Neural cell (in vitro differentiated cells): ENCODE measurements around the gene COA5. TPM values are rescaled to one million over a fixed set of nuclear protein-coding genes. Genes with fewer than 3 reads are reported as not detected.

ENCODE experiments used
- H2AFZ ChIP-seq: fragments of 200-600, 300-800 bp; sonication (generic), shearing (Covaris generic); 2 replicates; pipeline ENCODE4 v1.6.0; 2014; ENCODE audit warnings: low read depth, mild to moderate bottlenecking, antibody characterized with exemption, low read length, moderate library complexity
- H3F3A ChIP-seq: fragments of 200-600 bp; shearing (Covaris generic); 2 replicates; pipeline ENCODE4 v1.6.1; 2016; ENCODE audit warnings: mild to moderate bottlenecking, moderate library complexity, mixed read lengths, antibody characterized with exemption, low read length; ENCODE audit not compliant: insufficient read depth, poor library complexity, severe bottlenecking
- H3K27ac ChIP-seq: fragments of 200-600, 300-800 bp; sonication (generic), shearing (Covaris generic); 2 replicates; pipeline ENCODE4 v1.5.1; 2014; ENCODE audit warnings: mild to moderate bottlenecking, low read length, moderate library complexity
- H3K27me3 ChIP-seq: fragments of 300-800, 200-600 bp; sonication (generic), shearing (Covaris generic); 2 replicates; pipeline ENCODE4 v1.6.0; 2014; ENCODE audit warnings: mild to moderate bottlenecking, low read depth, low read length, moderate library complexity; ENCODE audit not compliant: insufficient read depth
- H3K36me3 ChIP-seq: fragments of 300-800, 200-600 bp; sonication (generic), shearing (Covaris generic); 2 replicates; pipeline ENCODE4 v1.5.1; 2014; ENCODE audit warnings: mild to moderate bottlenecking, antibody characterized with exemption, low read length, moderate library complexity; ENCODE audit not compliant: insufficient read depth
- H3K4me2 ChIP-seq: fragments of 300-800, 200-600 bp; sonication (generic), shearing (Covaris generic); 2 replicates; pipeline ENCODE4 v1.6.0; 2014; ENCODE audit warnings: mild to moderate bottlenecking, low read length
- H3K4me3 ChIP-seq: fragments of 300-800, 200-600 bp; sonication (generic), shearing (Covaris generic); 2 replicates; pipeline ENCODE4 v1.5.1; 2014; ENCODE audit warnings: mild to moderate bottlenecking, low read length, moderate library complexity
- H3K79me2 ChIP-seq: fragments of 200-600 bp; shearing (Covaris generic); replicated peaks from 2 replicates; pipeline ENCODE4 v1.6.0; 2014; ENCODE audit warnings: mild to moderate bottlenecking, low read length, moderate library complexity; ENCODE audit not compliant: insufficient read depth
- H3K9ac ChIP-seq: fragments of 300-800, 200-600 bp; sonication (generic), shearing (Covaris generic); 2 replicates; pipeline ENCODE4 v1.6.1; 2016; ENCODE audit warnings: mild to moderate bottlenecking, low read length, mixed read lengths
- H3K9me2 ChIP-seq: fragments of 200-600 bp; shearing (Covaris generic); 2 replicates; pipeline ENCODE4 v1.6.1; 2016; ENCODE audit warnings: mild to moderate bottlenecking, low read length, mixed read lengths; ENCODE audit not compliant: insufficient read depth
- H3K9me3 ChIP-seq: fragments of 200-600, 300-800 bp; sonication (generic), shearing (Covaris generic); 2 replicates; pipeline ENCODE4 v1.6.1; 2016; ENCODE audit warnings: mild to moderate bottlenecking, mixed run types, low read length, moderate library complexity, mixed read lengths
- H4K20me1 ChIP-seq: fragments of 200-600 bp; shearing (Covaris generic); 2 replicates; pipeline ENCODE4 v1.6.1; 2016; ENCODE audit warnings: mild to moderate bottlenecking, mixed run types; ENCODE audit not compliant: insufficient read depth
- CTCF ChIP-seq: fragments of 450-650 bp; IDR thresholded peaks from 2 replicates; pipeline ENCODE4 v1.5.1; 2014; ENCODE audit warnings: antibody characterized with exemption, mild to moderate bottlenecking, moderate library complexity; ENCODE audit not compliant: poor library complexity, severe bottlenecking
- EP300 ChIP-seq: fragments of 450-650 bp; conservative IDR thresholded peaks from 2 replicates; pipeline ENCODE4 v1.6.1; 2014; ENCODE audit warnings: antibody characterized with exemption, mild to moderate bottlenecking, moderate library complexity; ENCODE audit not compliant: poor library complexity, severe bottlenecking
- EZH2 ChIP-seq: fragments of 200-600, 300-800 bp; shearing (Covaris generic), sonication (generic); IDR thresholded peaks from 2 replicates; pipeline ENCODE4 v1.6.1; 2014; ENCODE audit warnings: antibody characterized with exemption, low read length, borderline replicate concordance, mild to moderate bottlenecking; ENCODE audit not compliant: insufficient read depth, poor library complexity, severe bottlenecking
- MXI1 ChIP-seq: fragments of 450-650 bp; conservative IDR thresholded peaks from 2 replicates; pipeline ENCODE4 v1.6.1; 2014; ENCODE audit warnings: antibody characterized with exemption, mild to moderate bottlenecking; ENCODE audit not compliant: poor library complexity, severe bottlenecking
- POLR2AphosphoS5 ChIP-seq: IDR thresholded peaks from 2 replicates; pipeline ENCODE4 v1.6.1; 2012
- RAD21 ChIP-seq: fragments of 450-650 bp; conservative IDR thresholded peaks from 2 replicates; pipeline ENCODE4 v1.6.1; 2014; ENCODE audit warnings: antibody characterized with exemption, mild to moderate bottlenecking, moderate library complexity
- REST ChIP-seq: IDR thresholded peaks from 2 replicates; pipeline ENCODE4 v1.6.1; 2012; ENCODE audit warnings: borderline replicate concordance
- SMC3 ChIP-seq: fragments of 450-650 bp; conservative IDR thresholded peaks from 2 replicates; pipeline ENCODE4 v1.6.1; 2014; ENCODE audit warnings: antibody characterized with exemption, mild to moderate bottlenecking, moderate library complexity; ENCODE audit not compliant: poor library complexity
- TAF1 ChIP-seq: IDR thresholded peaks from 2 replicates; pipeline ENCODE4 v1.6.1; 2012; ENCODE audit warnings: low read depth
- polyA plus RNA-seq: library from polyadenylated mRNA; depleted of rRNA; stranded (reverse); fragments of >200 nt; gene quantifications from 2 replicates; pipeline ENCODE4 v1.2.3, GENCODE V29; 2014

The COA5 gene
- polyA plus RNA-seq, 1 donor from 2014 or later: 160 TPM

- H2AFZ ChIP-seq: no peak overlapping the region
- no peaks in the 10 kb centered on the region for H3K9me3 ChIP-seq
- H3K36me3 ChIP-seq: peaks cover 19% of the 10 kb centered on the region
- no peaks in the 10 kb centered on the region for H3F3A ChIP-seq
- H3K9ac ChIP-seq: no peak overlapping the region
- no peaks in the 10 kb centered on the region for H3K9me2 ChIP-seq
- H3K27ac ChIP-seq: no peak overlapping the region
- H3K79me2 ChIP-seq: no peaks in the 10 kb centered on the region
- TF ChIP-seq EZH2 (no peak), SMC3 (no peak), CTCF (no peak), EP300 (no peak), REST (no peak), MXI1 (no peak), RAD21 (no peak), POLR2AphosphoS5 (no peak), TAF1 (no peak)
- H3K4me2 ChIP-seq: no peak overlapping the region
- no peak overlapping the region for H3K4me3 ChIP-seq
- H3K27me3 ChIP-seq: no peaks in the 10 kb centered on the region
- H4K20me1 ChIP-seq: no peaks in the 10 kb centered on the region
These were observed 51.8 kb downstream of the COA5 start for GRCh38 chr2:98556344-98557033.

- Histone ChIP-seq H3K27ac (no peak overlapping the region), H3K4me3 (no peak overlapping the region), H3K27me3 (no peaks in the 10 kb centered on the region), H4K20me1 (no peaks in the 10 kb centered on the region), H2AFZ (no peak overlapping the region), H3K4me2 (no peak overlapping the region), H3K36me3 (peaks cover 19% of the 10 kb centered on the region), H3K9me2 (no peaks in the 10 kb centered on the region), H3K9ac (no peak overlapping the region), H3F3A (no peaks in the 10 kb centered on the region), H3K9me3 (no peaks in the 10 kb centered on the region), H3K79me2 (no peaks in the 10 kb centered on the region)
- no peak for TF ChIP-seq RAD21
- TF ChIP-seq TAF1: no peak
- TF ChIP-seq REST: no peak
- no peak for TF ChIP-seq POLR2AphosphoS5
- TF ChIP-seq EZH2: no peak
- no peak for TF ChIP-seq CTCF
- no peak for TF ChIP-seq SMC3
- no peak for TF ChIP-seq MXI1
- TF ChIP-seq EP300: no peak
These were observed 52.6 kb downstream of the COA5 start for GRCh38 chr2:98555696-98556095.
